Endothelial cell of hepatic sinusoid (primary cell): Measurements from ENCODE around the gene CD7.

ENCODE experiments used
- in situ Hi-C: cut with HindIII; loops from 2 replicates; pipeline ENCODE4 v1.10.0; 2017; ENCODE audit warnings: low sequenced_read_pairs

CD7 gene

GRCh38 chr17:82317394-82318168 lies at the start of gene CD7:
Gene CD7 (minus strand): TSS chr17:82317608. CDS start chr17:82317495, 113 bp downstream.
- in situ Hi-C loops: no loop called here

DNA sequence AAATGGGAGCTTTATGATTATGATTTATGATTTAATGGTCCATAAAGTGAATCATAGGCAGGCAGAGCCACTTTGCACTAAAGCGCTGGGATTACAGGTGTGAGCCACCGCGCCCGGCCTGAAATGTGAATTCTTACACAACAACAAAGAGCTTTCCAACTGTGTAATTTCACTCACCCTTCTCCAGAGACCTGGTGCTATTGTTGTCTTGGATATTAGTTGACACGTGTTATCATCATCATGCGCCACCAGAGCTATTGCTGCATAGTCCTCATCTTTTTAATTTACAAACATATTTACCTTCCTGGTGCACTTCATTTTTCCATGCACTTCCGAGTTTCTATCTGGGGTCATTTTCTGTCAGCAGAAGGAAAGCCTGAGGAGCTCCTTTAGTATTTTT lies 49.3 kb upstream of the CD7 start:
- in situ Hi-C loops: no loop called here

GRCh38 chr17:82365606-82366295 lies 48.3 kb upstream of the CD7 start:
- in situ Hi-C loops: no loop called here

DNA sequence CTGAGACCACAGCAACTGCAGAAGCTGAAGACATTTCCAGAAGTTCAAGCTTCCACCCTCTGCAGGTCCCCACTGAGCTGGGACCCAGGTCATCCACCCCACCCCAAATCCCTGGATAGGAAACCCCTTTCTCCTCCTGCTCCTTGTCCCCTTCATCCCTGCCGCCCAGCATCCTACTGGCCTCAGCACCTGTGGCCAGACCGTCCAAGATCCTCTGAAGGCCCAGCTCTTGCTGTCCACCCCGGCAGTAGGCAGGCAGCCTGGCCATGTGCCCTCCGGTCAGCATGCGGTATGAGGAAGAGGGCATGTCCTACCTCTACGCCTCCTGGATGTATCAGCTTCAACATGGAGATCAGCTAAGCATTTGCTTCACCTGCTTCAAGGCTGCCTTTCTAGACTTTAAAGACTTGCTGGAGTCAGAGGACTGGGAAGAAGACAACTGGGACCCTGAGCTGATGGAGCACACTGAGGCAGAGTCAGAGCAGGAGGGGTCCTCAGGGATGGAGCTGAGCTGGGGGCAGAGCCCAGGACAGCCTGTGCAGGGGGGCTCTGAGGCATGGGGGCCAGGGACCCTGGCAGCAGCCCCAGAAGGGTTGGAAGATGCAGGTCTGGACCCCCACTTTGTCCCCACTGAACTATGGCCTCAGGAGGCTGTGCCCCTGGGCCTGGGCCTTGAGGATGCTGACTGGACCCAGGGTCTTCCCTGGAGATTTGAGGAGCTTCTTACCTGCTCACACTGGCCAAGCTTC lies 44.7 kb upstream of the CD7 start:
- in situ Hi-C loops: loop anchor here (5.0 kb wide), 1 partner anchor 55 kb away; the partner anchor contains the start of genes HEXD and OGFOD3

- in situ Hi-C loops: loop anchor here (5.0 kb wide), 1 partner anchor 58 kb away; the partner anchor contains the start of genes HEXD and OGFOD3
Measured at GRCh38 chr17:82359451-82360074, 42.2 kb upstream of the CD7 start.

DNA sequence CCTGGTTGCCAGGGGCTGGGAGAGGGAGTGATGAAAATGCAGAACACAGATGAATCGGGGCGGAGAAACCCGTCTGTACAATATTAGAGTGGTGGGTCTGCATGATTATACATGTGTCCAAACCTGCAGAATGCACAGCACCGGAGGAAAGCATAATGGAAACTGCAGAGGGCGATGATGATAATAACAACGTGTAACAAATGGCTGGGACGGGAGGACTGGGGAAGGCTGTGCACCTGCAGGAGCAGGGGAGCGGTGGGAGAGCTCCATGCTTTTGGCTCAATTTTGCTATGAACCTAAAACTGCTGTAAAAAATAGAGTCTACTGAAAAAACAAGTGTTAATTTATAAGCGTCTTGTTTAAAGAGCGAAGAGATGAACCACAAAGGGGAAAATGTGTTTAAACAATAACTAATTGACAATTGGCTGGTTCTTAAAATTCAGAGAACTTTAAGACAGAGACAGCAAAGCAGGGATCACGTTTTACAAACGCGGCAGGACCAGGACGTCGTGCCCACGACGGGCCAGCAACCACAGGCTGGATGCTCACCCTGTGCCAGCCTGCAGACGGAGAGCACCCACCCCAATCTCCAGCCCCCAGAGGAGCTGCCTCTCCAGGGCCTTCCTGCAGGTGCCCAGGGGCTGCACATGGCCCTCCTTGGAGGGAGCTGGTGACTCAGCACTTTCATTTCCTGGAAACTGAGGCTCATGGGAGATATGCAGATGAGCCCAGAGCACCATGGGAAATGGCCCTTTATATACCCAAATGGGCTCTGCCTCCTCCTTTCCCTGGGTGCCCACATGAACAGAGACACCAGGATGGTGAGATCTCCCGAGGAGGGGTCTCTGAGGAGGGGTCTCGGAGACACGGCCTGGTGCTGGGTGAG lies 41.3 kb upstream of the CD7 start, which contains the start of gene TEX19:
TSS of gene TEX19 (plus strand) at position 783 of the 886 bp plus-strand sequence. CDS start 2,904 bp downstream, outside the sequence.
- in situ Hi-C loops: no loop called here

DNA sequence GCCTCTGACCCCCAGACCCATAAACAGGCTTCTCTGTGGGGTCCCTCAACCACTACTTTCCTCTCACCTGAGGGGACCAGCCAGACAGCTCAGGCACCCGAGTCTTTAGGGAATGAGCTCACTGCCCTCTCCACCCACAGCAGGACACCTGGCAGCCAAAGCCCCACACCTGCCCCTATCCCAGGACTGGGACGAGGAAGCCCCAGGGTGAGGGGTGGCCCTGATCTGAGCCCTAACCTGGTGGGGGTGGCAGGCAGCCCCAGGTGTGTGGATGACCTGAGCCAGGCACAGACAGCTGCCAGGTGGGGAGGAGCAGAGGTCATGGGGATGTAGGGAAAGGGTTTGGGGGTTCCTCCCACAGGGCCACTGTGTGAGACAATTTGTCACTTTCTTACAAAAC lies 40.0 kb upstream of the CD7 start:
- in situ Hi-C loops: no loop called here

DNA sequence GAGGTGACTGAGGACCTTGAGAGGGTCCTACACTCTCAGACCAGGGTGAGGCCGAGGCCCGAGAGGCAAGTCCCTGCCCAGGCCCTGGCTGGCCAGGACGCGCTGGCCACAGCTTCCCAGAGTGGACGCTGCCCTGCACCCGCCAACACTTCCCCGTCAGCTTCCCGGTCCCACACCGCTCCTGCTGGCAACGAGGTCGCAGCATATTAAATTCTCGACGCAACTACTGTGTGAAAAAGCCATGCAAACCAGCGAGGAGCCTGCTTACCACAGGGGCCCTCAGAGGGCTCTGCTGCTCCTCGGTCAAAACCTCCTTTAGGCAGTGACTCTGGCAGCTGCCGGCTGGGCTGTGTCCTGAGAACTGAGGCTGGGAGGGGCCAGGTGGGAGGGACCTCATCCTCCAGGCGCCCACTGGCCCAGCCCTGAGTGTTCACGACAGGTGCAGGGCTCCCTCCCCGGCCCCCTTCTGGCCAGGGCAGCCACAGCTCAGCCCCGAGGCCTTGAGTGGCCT lies 39.5 kb upstream of the CD7 start:
- in situ Hi-C loops: no loop called here

DNA sequence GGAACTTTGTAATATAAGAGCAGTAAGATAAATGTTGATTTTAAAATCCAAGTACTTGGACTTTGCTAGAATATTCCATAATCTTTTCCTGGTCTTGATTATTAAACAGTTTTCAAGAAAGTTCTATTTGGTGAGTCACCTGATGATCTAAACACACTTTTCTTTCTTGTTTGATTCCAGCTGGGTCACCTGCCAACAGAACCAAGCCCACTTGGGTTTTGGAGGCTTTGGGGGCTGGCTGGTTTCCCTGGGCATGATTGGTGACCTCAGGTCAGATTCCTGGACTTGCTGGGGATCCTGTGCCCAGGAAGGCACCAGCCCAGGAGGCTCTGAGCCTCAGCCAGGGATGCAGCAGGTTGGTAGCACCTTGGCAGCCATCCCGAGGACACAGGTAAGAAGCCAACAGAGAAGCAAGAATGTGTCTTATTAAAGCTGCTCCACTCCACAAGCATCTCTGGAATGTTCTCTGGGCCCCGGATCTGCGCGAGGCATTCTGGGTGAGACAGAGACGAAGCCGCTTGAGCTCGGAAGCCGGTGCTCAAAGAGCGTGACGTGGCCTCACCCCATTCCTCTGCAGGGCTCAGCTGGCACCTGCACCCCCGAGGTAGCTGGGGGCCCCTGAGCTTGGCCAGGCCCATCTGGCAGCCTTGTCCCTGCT lies 38.5 kb upstream of the CD7 start:
- in situ Hi-C loops: no loop called here

DNA sequence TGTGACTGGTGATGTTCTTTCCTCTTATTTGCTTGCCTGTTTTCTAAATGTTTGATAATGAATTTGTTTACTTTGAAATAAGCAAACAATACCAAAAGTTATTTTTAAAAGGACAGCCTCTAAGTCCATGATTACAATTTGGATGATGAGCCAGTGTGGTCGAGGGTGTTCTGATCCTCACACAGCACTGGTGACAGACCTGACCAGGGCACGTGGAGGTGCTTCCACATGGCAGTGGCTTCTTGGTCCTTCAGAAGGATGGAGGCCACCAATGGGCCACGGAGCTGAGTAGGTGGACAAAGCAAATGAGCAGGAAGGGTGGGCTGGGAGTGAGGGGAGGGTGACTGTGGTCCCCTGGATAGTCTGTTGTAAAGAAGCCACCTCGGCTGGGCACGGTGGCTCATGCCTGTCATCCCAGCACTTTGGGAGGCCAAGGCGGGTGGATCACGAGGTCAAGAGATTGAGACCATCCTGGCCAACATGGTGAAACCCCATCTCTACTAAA lies 37.4 kb upstream of the CD7 start:
- in situ Hi-C loops: no loop called here

DNA sequence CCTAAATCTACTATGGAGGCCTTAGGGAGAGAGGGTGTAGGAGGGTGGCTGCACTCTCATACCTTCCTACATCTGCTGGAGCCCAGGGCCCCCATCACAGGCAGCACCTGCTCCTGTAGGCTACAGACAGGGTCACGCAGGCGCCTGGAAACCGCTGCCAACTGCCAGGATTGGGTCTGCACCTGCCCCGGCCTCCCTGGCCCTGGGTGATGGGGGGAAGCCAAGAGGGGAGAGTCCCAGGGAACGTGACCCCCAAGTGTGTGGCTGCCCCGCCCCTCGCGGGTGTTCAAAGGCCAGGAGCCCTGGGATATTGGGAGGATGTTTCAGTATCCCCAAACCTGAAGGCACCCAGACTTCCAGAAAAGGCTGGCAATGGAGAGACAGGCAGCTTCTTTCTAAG lies 36.1 kb upstream of the CD7 start:
- in situ Hi-C loops: no loop called here

- in situ Hi-C loops: no loop called here
Measured at GRCh38 chr17:82351713-82352488, 34.5 kb upstream of the CD7 start.

DNA sequence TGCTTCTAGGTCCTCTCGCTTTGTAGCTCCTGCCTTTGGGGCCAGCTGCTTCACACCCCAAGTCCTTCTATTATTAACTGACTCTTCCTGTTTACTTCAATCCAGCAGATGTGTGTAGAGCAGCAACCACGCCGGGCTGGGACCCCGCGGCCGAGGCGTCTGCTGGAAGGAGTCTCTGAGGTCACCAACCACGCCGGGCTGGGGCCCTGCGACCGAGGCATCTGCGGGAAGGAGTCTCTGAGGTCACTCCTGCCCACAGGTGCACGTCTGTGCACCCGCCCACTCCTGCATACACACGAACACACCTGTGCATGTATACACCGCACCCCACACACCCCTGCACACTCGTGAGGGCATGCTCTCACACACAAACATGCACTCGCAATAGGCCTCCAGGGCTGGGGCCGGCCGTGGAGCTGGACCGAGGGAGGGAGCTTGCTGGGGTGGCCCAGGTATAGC lies 33.9 kb upstream of the CD7 start:
- in situ Hi-C loops: no loop called here

- in situ Hi-C loops: no loop called here
Measured at GRCh38 chr17:82350182-82351030, 33.0 kb upstream of the CD7 start.

DNA sequence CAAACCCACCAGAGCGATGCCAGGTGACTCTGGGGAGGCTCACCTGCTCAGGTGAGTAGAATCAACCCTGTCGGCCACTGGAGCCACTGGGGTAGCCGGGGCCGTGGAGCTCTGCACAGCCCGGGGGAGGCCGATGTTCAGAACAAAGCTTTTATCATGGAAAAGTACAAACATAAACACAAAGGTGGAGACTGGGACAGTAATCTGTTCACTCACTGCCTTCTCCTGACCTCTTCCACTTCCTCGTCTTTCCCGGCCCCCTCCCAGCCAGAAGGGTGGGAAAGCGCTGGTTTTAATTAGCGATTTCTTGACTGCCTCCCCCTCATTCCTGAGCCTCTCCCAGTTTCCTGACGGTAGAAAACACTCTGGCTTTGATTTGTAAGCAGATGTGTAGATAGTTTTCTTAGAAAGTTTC lies 31.9 kb upstream of the CD7 start:
- in situ Hi-C loops: loop anchor here (5.0 kb wide), 3 partner anchors 42 to 107 kb away; no protein-coding TSS in a partner anchor

- in situ Hi-C loops: loop anchor here (5.0 kb wide), 3 partner anchors 42 to 107 kb away; no protein-coding TSS in a partner anchor
Measured at GRCh38 chr17:82348866-82349265, 31.5 kb upstream of the CD7 start.

DNA sequence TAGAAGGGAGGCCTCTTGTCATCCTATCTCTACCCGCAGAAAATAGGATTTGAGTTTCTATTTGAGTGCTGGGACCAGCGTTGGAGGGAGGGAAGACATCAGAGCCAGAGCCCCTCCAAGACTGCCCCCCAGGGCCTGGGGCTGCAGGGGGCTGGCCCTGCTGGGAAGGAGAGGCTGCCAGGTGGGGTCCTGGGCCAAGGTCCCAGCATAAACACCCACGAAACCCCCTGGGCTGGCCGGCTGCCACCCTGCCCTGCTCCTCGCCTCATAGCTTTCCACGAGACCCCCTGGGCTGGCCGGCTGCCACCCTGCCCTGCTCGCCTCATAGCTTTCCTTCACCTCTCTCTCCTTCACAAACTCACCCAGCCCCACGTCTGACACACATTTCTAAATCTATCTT lies 31.0 kb upstream of the CD7 start:
- in situ Hi-C loops: loop anchor here (5.0 kb wide), 3 partner anchors 41 to 106 kb away; no protein-coding TSS in a partner anchor
